Measurements from ENCODE around the gene TRAF4. TPM values are rescaled to one million over a fixed set of nuclear protein-coding genes. Genes with fewer than 3 reads are reported as not detected.

TRAF4 gene
- total RNA-seq, 1 donor from 2014 or later: 42.8 TPM

DNA sequence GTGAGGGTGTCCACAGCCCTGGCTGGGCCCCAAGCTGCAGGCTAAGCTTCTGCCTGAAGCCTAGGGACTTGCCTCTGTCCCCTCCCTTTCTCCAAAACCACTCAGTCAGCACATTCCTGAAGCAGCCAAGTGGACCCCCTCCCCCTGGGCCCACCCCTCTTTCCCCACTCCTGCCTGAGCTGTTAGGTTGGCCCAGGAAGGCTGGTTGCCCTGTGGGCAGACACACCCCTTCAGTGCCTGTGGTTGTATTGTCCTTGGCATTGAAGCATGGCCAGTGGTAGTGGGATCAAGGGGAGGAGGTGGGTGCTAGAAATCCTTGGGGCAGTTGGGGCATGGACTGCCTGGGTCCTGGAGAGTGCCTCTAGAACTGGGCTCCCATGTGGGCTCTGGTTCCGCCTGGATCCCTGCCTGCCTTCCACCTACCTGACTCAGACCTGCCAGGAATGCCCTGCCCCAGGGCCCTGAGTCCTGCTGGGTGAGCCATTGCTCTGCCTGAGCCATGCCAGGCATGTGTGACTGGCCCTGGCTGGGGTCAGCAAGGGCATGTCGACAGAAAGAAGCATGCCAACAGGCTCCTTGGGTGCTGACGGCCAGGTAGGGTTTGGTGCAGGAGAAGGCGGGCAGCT is 2.1 kb downstream of the TRAF4 start:
- no peak for DNase-seq (ENCODE audit: extremely low read depth, low read depth, low spot score)

DNA sequence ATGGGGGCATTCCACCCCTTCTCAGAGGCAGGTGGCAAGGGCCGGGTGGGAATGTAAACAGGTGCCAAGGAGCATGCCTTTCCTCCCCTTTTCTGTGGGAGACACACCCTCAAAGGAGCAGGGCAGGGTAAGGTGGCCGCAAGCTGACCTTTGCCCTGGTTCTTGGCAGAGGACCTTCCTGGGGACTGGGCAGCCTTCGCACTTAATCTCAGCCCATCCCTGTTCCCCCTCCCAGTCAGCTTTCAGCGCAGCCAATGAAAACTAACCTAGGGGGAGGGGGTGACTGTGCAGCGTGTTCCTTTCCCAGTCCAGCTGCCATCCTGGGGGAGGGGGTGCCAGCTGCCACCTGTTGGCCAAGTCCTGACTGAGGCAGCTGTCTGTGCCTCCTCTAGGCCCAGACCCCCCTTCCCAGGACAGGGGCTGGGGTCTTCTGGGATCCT is 2.8 kb downstream of the TRAF4 start:
- DNase-seq (ENCODE audit: extremely low read depth, low read depth, low spot score): no peak

GRCh38 chr17:28747051-28747691 is 3.4 kb downstream of the TRAF4 start:
- no peak for DNase-seq (ENCODE audit: extremely low read depth, low read depth, low spot score)

GRCh38 chr17:28747801-28748750 is 4.3 kb downstream of the TRAF4 start:
- no peak for DNase-seq (ENCODE audit: extremely low read depth, low read depth, low spot score)

GRCh38 chr17:28748852-28749515 is 5.2 kb downstream of the TRAF4 start:
- no peak for DNase-seq (ENCODE audit: extremely low read depth, low read depth, low spot score)

DNA sequence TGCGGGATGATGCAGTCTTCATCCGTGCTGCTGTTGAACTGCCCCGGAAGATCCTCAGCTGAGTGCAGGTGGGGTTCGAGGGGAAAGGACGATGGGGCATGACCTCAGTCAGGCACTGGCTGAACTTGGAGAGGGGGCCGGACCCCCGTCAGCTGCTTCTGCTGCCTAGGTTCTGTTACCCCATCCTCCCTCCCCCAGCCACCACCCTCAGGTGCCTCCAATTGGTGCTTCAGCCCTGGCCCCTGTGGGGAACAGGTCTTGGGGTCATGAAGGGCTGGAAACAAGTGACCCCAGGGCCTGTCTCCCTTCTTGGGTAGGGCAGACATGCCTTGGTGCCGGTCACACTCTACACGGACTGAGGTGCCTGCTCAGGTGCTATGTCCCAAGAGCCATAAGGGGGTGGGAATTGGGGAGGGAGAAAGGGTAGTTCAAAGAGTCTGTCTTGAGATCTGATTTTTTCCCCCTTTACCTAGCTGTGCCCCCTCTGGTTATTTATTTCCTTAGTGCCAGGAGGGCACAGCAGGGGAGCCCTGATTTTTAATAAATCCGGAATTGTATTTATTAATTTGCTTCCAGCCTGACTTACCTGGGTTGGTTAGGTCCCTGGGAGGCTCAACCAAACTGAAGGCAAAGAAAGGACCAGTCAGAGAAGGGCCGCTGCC is 5.8 kb downstream of the TRAF4 start:
- DNase-seq (ENCODE audit: extremely low read depth, low read depth, low spot score): no peak

DNA sequence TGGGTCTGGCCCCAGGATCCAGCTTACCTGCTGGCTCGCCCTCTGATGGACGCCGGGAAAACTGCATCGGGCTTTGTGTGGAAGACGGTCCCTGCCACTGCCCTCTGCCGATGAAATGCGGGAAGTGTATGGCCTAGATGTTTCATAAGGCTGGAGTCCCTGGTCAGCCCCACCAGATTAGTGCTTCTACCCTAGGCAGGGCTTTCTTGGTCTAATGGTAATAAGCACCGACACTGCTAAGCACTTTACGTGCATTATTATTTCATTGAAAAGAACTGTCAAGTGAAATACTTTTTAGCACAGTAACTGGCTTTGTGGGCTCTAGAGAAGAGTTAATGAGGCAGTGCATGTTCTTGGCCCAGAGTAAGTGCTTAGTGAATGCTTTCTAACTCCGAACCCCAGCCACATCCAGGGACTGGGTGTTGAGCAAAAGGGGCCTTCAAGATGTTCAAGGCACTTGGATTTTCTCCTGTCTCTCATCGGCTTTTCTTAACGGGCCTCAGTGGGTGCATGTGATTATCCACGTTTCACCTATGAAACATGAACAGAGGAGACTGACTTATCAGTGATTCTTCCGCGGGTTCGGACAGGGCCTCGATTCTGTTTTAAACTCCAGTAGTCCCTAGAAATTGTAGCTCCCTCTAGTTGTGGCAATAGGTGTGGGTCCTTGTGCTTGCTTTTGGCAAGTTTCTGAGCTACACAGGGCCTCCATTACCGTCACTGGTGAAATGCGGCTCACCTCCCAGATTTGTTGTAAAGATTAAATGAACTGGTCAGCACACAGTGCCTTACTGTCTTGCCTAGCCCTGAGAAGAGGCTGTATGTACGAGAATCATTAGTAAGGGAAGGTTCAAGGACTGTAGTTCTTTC is 6.6 kb downstream of the TRAF4 start:
- DNase-seq (ENCODE audit: extremely low read depth, low read depth, low spot score): peak; percentile 73

GRCh38 chr17:28751600-28752366 is 8.0 kb downstream of the TRAF4 start:
- DNase-seq (ENCODE audit: extremely low read depth, low read depth, low spot score): no peak

GRCh38 chr17:28755486-28755885 is 11.7 kb downstream of the TRAF4 start:
- no peak for DNase-seq (ENCODE audit: extremely low read depth, low read depth, low spot score)

- no peak for DNase-seq (ENCODE audit: extremely low read depth, low read depth, low spot score)
Measured at GRCh38 chr17:28756049-28756804, 12.4 kb downstream of the TRAF4 start.

DNA sequence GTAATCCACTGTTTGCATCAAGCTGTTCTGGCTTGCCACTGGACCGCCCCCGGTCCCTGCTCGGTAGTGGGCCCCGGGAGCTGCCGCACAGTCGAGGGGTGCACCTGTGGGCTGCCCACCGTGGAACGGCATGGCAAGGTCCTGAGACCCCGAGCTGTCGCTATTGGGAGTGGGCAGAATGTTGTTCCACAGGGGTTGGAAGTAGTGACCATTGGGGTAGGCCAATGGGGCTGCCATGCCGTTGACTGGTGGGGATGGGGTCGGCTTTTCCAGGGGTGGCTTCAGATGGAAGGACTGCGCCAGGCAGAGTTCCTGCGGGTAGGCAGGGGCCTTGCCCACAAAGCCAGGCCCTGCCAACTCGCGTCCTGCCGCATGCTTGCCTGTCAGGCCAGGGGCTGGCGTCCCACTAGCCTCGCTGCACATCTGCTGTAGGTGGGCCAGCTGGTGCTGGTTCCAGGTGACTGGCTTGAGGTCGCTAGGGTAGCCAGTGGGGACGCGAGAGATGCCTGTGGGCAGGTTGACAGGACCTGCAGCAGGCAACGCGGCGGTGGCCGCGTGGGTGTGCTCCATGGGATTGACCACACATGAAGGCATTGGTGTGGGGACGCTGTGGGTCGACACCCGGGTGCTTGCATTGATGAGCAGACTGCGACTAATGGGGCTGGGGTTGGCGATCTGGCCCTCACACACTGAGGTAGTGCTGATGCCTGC is 14.8 kb downstream of the TRAF4 start:
- no peak for DNase-seq (ENCODE audit: extremely low read depth, low read depth, low spot score)

DNA sequence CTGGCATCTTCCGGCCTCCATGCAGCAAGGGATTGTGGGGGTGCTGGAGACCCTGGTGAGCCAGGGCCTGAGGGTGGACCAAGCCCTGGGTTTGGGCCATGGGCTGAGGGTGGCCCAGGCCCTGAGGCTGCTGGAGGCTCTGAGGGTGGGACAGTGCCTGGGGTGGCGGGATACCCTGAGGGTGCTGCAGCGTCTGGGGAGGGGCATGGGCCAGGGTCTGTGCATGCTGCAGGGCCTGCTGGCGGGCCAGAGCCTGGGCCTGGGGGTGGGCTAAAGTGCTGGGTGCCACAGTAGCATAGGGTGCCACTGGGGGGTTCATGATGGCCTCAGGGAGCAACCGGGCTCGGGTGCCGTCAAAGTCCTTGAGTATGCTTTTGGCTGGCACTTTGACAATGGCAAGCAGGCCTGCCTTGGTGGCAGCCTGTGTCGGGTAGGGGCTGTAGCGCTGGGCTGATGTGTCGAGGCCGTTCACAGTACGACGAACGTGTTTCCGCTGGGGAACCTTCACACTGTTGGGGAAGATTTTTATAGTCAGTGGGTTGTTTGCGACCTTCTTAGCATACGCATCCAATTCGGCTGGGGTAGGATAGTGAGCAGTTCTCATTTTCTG is 15.6 kb downstream of the TRAF4 start:
- no peak for DNase-seq (ENCODE audit: extremely low read depth, low read depth, low spot score)

DNA sequence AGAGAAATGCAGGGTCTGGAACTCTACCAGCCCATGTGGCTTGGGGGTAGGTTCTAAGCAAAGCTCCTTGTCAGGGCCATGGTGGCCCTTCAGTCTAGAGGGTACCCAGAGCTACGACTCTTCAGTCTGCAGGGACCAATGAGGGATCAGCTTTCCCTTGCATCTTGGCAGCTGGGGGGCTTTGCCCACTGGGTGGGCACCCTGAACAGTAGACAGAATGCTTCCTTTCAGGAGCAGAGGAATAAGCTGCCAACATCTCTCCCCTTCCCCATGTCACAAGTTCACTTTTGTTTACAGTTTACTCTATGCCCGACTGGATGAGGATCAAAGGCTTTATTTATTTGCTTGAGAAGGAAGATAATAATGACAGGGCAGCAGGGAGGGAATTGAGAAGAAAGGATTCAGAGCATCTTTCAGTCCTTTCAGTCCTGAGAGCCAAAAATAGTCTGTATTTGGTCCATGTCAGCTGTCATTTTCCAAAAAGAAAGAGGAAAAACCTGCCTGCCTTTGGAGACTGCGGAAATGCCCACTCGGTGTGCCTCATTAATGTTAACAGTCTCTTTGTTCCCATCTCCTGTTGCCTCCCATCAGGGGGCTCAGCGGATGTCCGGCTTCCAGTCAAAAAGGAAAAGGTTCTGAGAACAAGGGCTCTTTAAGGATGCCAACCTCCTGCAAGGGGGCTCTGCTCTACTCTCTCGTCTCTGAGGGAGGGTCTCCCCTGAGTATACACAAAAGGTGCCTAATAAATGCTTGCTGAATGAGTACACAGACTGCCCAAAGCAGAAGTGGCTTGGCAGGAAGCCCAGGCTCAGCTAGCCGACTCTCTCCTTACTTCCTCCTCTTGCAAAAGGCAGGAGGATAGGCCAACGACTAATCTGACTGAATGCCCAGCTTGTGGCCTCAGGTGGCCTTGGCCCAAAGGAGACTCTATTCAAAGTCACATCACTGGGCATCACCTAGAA is 17.1 kb downstream of the TRAF4 start:
- no peak for DNase-seq (ENCODE audit: extremely low read depth, low read depth, low spot score)

GRCh38 chr17:28763137-28763799 is 19.5 kb downstream of the TRAF4 start:
- DNase-seq (ENCODE audit: extremely low read depth, low read depth, low spot score): no peak

DNA sequence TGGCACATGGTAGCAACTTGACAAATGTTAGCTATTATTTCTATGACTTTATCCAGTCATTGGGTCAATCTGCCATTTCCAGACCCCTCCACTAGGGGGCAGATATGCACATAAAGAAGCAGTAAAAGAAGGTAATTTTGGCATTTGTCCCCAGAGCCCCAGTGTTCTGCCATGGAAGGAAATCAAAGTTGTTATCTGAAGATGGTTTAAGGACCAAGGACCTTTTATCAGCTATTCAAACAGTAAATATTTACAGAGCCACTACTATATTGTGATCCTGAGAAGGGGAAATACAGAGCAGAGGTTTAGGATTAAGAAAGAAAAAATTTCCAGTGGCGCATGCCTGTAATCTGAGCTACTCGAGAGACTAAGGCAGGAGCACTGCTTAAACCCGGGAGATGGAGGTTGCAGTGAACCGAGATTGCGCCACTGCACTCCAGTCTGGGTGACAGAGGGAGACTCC is 20.0 kb downstream of the TRAF4 start:
- peak; percentile 57 for DNase-seq (ENCODE audit: extremely low read depth, low read depth, low spot score)

Measured in glomerular endothelial cell (primary cell).